ENCODE measurements around the gene RYR2.

Gene RYR2

DNA sequence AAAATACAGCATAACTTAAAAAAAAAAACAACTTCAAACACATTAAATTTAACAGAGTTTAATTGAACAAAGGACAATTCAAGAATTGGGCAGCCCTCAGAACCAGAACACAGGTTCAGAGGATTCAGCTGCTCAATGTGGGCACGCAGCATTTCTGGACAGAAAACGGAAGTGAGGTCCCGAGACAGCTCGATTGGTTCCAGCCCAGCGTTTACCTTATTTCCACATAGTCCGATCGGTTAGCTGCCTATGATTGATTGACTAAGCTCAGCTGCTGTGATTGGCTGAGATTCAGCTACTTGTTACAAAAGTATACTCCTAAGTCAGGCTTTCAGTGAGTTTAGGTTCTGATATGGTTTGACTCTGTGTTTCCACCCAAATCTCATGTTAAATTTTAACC lies 815.5 kb downstream of the RYR2 start:
- H4K20me1 ChIP-seq (ENCODE audit: insufficient read depth, low read length) = no peaks in the 10 kb centered on the region
- no peak overlapping the region for H3K9ac ChIP-seq (ENCODE audit: low read length)
- H3F3A ChIP-seq (ENCODE audit: insufficient read depth, low read length) = no peaks in the 10 kb centered on the region
- H3K9me2 ChIP-seq (ENCODE audit: low read depth, low read length) = no peaks in the 10 kb centered on the region
- no peaks in the 10 kb centered on the region for H3K36me3 ChIP-seq (ENCODE audit: insufficient read depth, low read length)
- H3K4me1 ChIP-seq (ENCODE audit: insufficient read depth, low read length, severe bottlenecking) = no peaks in the 10 kb centered on the region
- H3K4me3 ChIP-seq (ENCODE audit: low read depth, low read length, poor library complexity, severe bottlenecking) = no peak overlapping the region
- no peak overlapping the region for H2AFZ ChIP-seq (ENCODE audit: low read length)
- H3K79me2 ChIP-seq (ENCODE audit: insufficient read depth, low read length) = no peaks in the 10 kb centered on the region
- H3K27me3 ChIP-seq (ENCODE audit: insufficient read depth, low read length) = no peaks in the 10 kb centered on the region
- H3K27ac ChIP-seq (ENCODE audit: low read depth, low read length, poor library complexity, severe bottlenecking) = no peak overlapping the region
- H3K4me2 ChIP-seq (ENCODE audit: low read length) = no peak overlapping the region
- no peak for TF ChIP-seq EZH2 (IDR thresholded peaks at IDR 0.05; ENCODE audit: borderline replicate concordance, low read length)
- TF ChIP-seq CTCF (IDR thresholded peaks at IDR 0.05; ENCODE audit: low read length) = no peak
- H3K9me3 ChIP-seq (ENCODE audit: low read length) = no peaks in the 10 kb centered on the region

DNA sequence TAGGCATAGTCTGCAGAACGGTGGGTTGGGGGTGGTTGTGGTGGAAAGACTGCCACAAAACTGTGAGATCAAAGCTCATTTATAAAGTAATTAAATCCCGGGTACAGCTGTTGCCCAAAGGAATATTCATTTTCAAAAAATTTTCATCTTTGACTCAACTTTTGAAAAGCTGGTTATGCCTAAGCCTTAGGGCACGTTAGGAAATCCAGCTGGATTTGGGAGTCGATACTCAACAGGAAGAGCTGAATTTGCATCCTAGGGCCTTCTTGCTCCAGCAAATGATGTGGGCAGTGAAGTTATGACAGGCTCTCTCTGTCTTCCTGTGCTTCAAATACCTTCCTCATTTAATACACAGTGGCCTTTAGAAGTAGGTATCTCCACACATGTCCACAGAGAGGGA lies 817.0 kb downstream of the RYR2 start:
- no peaks in the 10 kb centered on the region for H3K9me3 ChIP-seq (ENCODE audit: low read length)
- no peaks in the 10 kb centered on the region for H3K27me3 ChIP-seq (ENCODE audit: insufficient read depth, low read length)
- no peaks in the 10 kb centered on the region for H4K20me1 ChIP-seq (ENCODE audit: insufficient read depth, low read length)
- no peak overlapping the region for H2AFZ ChIP-seq (ENCODE audit: low read length)
- H3K79me2 ChIP-seq (ENCODE audit: insufficient read depth, low read length) = no peaks in the 10 kb centered on the region
- no peaks in the 10 kb centered on the region for H3K36me3 ChIP-seq (ENCODE audit: insufficient read depth, low read length)
- H3K9ac ChIP-seq (ENCODE audit: low read length) = no peak overlapping the region
- no peak overlapping the region for H3K4me2 ChIP-seq (ENCODE audit: low read length)
- no peaks in the 10 kb centered on the region for H3F3A ChIP-seq (ENCODE audit: insufficient read depth, low read length)
- H3K4me1 ChIP-seq (ENCODE audit: insufficient read depth, low read length, severe bottlenecking) = no peaks in the 10 kb centered on the region
- no peak overlapping the region for H3K27ac ChIP-seq (ENCODE audit: low read depth, low read length, poor library complexity, severe bottlenecking)
- H3K4me3 ChIP-seq (ENCODE audit: low read depth, low read length, poor library complexity, severe bottlenecking) = no peak overlapping the region
- TF ChIP-seq CTCF (IDR thresholded peaks at IDR 0.05; ENCODE audit: low read length) (no peak), EZH2 (IDR thresholded peaks at IDR 0.05; ENCODE audit: borderline replicate concordance, low read length) (no peak)
- no peaks in the 10 kb centered on the region for H3K9me2 ChIP-seq (ENCODE audit: low read depth, low read length)

DNA sequence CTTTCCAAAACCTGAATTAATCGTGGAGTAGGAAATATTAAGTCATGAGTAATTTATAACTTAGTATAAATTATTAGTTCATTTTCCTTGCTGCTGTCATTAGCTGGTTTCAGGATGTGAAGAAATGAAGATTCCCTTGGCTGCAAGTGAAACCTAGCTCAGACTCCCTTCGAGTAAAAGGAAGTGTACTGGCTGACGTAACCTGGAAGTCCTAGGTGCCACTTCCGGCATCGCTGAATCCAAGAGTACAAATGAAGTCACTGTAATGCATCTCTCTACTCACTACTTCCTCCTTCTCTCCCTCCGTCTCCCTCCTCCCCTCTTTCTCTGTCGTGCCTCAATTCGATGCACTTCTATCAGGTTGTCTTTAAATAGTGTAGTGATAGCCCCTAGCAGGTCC lies 820.0 kb downstream of the RYR2 start:
- TF ChIP-seq EZH2 (IDR thresholded peaks at IDR 0.05; ENCODE audit: borderline replicate concordance, low read length) = no peak
- TF ChIP-seq CTCF (IDR thresholded peaks at IDR 0.05; ENCODE audit: low read length) = no peak
- H3K9me2 ChIP-seq (ENCODE audit: low read depth, low read length) = no peaks in the 10 kb centered on the region
- H3K27me3 ChIP-seq (ENCODE audit: insufficient read depth, low read length) = no peaks in the 10 kb centered on the region
- no peak overlapping the region for H2AFZ ChIP-seq (ENCODE audit: low read length)
- H3K9ac ChIP-seq (ENCODE audit: low read length) = no peak overlapping the region
- no peaks in the 10 kb centered on the region for H3F3A ChIP-seq (ENCODE audit: insufficient read depth, low read length)
- H4K20me1 ChIP-seq (ENCODE audit: insufficient read depth, low read length) = no peaks in the 10 kb centered on the region
- H3K36me3 ChIP-seq (ENCODE audit: insufficient read depth, low read length) = no peaks in the 10 kb centered on the region
- no peaks in the 10 kb centered on the region for H3K9me3 ChIP-seq (ENCODE audit: low read length)
- no peaks in the 10 kb centered on the region for H3K79me2 ChIP-seq (ENCODE audit: insufficient read depth, low read length)
- no peak overlapping the region for H3K4me2 ChIP-seq (ENCODE audit: low read length)
- no peaks in the 10 kb centered on the region for H3K4me1 ChIP-seq (ENCODE audit: insufficient read depth, low read length, severe bottlenecking)
- no peak overlapping the region for H3K4me3 ChIP-seq (ENCODE audit: low read depth, low read length, poor library complexity, severe bottlenecking)
- no peak overlapping the region for H3K27ac ChIP-seq (ENCODE audit: low read depth, low read length, poor library complexity, severe bottlenecking)
